Endothelial cell of umbilical vein (primary cell): ENCODE data around the gene SSH2.

Source experiments
- CTCF ChIP-seq, 2 donors: IDR thresholded peaks; 1 replicate in 1 of 2; 2 replicates in 1 of 2; pipeline ENCODE4 v1.5.1; 2011; ENCODE audit warnings: low read length in 2 of 2, mild to moderate bottlenecking in 2 of 2, moderate library complexity in 2 of 2, control low read depth in 1 of 2, inconsistent platforms in 1 of 2, low read depth in 1 of 2; ENCODE audit not compliant: insufficient read depth in 1 of 2; ENCODE audit errors: extremely low read depth in 1 of 2
- EZH2 ChIP-seq: IDR thresholded peaks from 2 replicates; pipeline ENCODE4 v1.6.1; 2012; ENCODE audit warnings: borderline replicate concordance, low read depth, mild to moderate bottlenecking, moderate library complexity, low read length, inconsistent platforms; ENCODE audit not compliant: severe bottlenecking
- FOS ChIP-seq: IDR thresholded peaks from 2 replicates; pipeline ENCODE4 v1.6.1; 2011; ENCODE audit warnings: mild to moderate bottlenecking, low read length, moderate library complexity, borderline replicate concordance; ENCODE audit not compliant: insufficient read depth
- MAX ChIP-seq: IDR thresholded peaks from 2 replicates; pipeline ENCODE4 v1.6.1; 2011; ENCODE audit not compliant: insufficient read depth, insufficient read length
- MYC ChIP-seq: IDR thresholded peaks from one replicate; pipeline ENCODE4 v1.6.1; 2011; ENCODE audit warnings: mild to moderate bottlenecking, low read depth, low read length
- POLR2A ChIP-seq: IDR thresholded peaks from 2 replicates; pipeline ENCODE4 v1.6.1; 2012; ENCODE audit warnings: low read depth, mild to moderate bottlenecking, control low read depth, low read length
- POLR2AphosphoS5 ChIP-seq: IDR thresholded peaks from 2 replicates; pipeline ENCODE4 v1.6.1; 2012; ENCODE audit warnings: low read depth, mild to moderate bottlenecking, control low read depth, low read length, moderate library complexity; ENCODE audit not compliant: insufficient read depth

GRCh38 chr17:29613352-29613837, 316.6 kb downstream of the SSH2 start:
- TF ChIP-seq MYC (peak; percentile 74), POLR2AphosphoS5 (peak; percentile 85), CTCF (IDR thresholded peaks at IDR 0.05; ENCODE audit: extremely low read depth in 1 of 2, insufficient read depth in 1 of 2, low read depth in 1 of 2, low read length in 2 of 2) (peak; percentile 94 to 96), POLR2A (peak; percentile 19), FOS (no peak), EZH2 (no peak), MAX (peak; percentile 98)
